HCT116 (cell line): ENCODE data around the gene PUM1. TPM values are rescaled to one million over a fixed set of nuclear protein-coding genes. Genes with fewer than 3 reads are reported as not detected.
A peak's percentile ranks its signal among the peaks of the same experiment; 100 is the strongest.

Experiments used
- ATAC-seq: fragments of 200-7000 bp; cut with Tn5 transposase; 2 replicates; pipeline ENCODE4 v1.9.1; 2020; ENCODE audit warnings: mild to moderate bottlenecking, moderate library complexity
- BruUV-seq: library from RNA; stranded (reverse); fragments of 400-500 nt; replicated peaks from 2 replicates; lab custom pipeline; 2021; lab: Mats Ljungman, UMichigan
- CTCF ChIA-PET: fragments of 300-600 bp; sonication (Branson Sonifier 250); formaldehyde crosslinking; loops from one replicate; lab custom pipeline; 2021; ENCODE audit warnings: antibody characterized with exemption; lab: Charles Lee
- POLR2A ChIA-PET: fragments of 300-600, 350-600 bp; sonication (Branson Sonifier 250); formaldehyde crosslinking; loops from one replicate; lab custom pipeline; 2021; ENCODE audit warnings: antibody characterized with exemption; lab: Charles Lee
- RAD21 ChIA-PET, 2 experiments: fragments of 300-600 bp; sonication (Branson Sonifier 250); formaldehyde crosslinking; loops; one replicate each; lab custom pipeline; 2023; ENCODE audit warnings: low total read pairs in 2 of 2; ENCODE audit not compliant: uncharacterized antibody in 2 of 2, unreplicated experiment in 2 of 2, low non-redundant PET in 1 of 2; lab: Charles Lee
- DNase-seq: peaks from one replicate; pipeline ENCODE4 v3.0.0-alpha.2; 2010; ENCODE audit warnings: low read depth, low spot score
- H2AFZ ChIP-seq: fragments of 200-600 bp; shearing (Covaris generic), sonication (generic); 2 replicates; pipeline ENCODE4 v1.6.1; 2017; ENCODE audit warnings: low read depth, mixed run types, mixed read lengths, antibody characterized with exemption, low read length; ENCODE audit not compliant: poor library complexity, severe bottlenecking
- H3K27ac ChIP-seq: 2 replicates; pipeline ENCODE4 v1.5.1; 2012; ENCODE audit warnings: low read depth, low read length
- H3K27me3 ChIP-seq: fragments of 200-600 bp; sonication (generic); 2 replicates; pipeline ENCODE4 v1.6.1; 2016; ENCODE audit warnings: mixed run types, low read length, mixed read lengths; ENCODE audit not compliant: insufficient read depth
- H3K36me3 ChIP-seq, 2 experiments: fragments of 200-500 bp in 1 of 2; fragments of 200-600 bp in 1 of 2; sonication (Bioruptor generic) in 1 of 2; sonication (generic) in 1 of 2; 2 replicates each; pipeline versions ENCODE4 v1.5.1 to v1.6.1; 2014 to 2016; ENCODE audit warnings: low read length in 2 of 2, inconsistent platforms in 1 of 2, mixed read lengths in 1 of 2, mixed run types in 1 of 2; ENCODE audit not compliant: insufficient read depth in 2 of 2, control insufficient read depth in 1 of 2
- H3K4me1 ChIP-seq, 2 experiments: fragments of 200-600 bp in 1 of 2; sonication (generic) in 1 of 2; 2 replicates each; pipeline versions ENCODE4 v1.5.1 to v1.6.1; 2012 to 2017; ENCODE audit warnings: low read length in 2 of 2, inconsistent platforms in 1 of 2, mild to moderate bottlenecking in 1 of 2, mixed read lengths in 1 of 2, mixed run types in 1 of 2, moderate library complexity in 1 of 2; ENCODE audit not compliant: insufficient read depth in 2 of 2, control insufficient read depth in 1 of 2
- H3K4me2 ChIP-seq: fragments of 200-600 bp; sonication (generic); 2 replicates; pipeline ENCODE4 v1.6.1; 2017; ENCODE audit warnings: mixed run types, low read length, mixed read lengths
- H3K4me3 ChIP-seq, 2 experiments: fragments of 200-600 bp in 1 of 2; sonication (generic) in 1 of 2; replicated peaks in 1 of 2; 2 replicates each; pipeline ENCODE4 v1.5.1; 2011 to 2016; ENCODE audit warnings: low read length in 2 of 2, control low read depth in 1 of 2, low read depth in 1 of 2, mild to moderate bottlenecking in 1 of 2, mixed read lengths in 1 of 2, mixed run types in 1 of 2
- H3K79me2 ChIP-seq: fragments of 200-600 bp; sonication (generic); 2 replicates; pipeline ENCODE4 v1.6.1; 2017; ENCODE audit warnings: mild to moderate bottlenecking, mixed run types, low read length, moderate library complexity, mixed read lengths; ENCODE audit not compliant: insufficient read depth
- H3K9ac ChIP-seq: fragments of 200-600 bp; sonication (generic); 2 replicates; pipeline ENCODE4 v1.6.1; 2016; ENCODE audit warnings: low read length, mixed read lengths
- H3K9me2 ChIP-seq: fragments of 200-600 bp; sonication (generic), shearing (Covaris generic); 2 replicates; pipeline ENCODE4 v1.6.1; 2017; ENCODE audit warnings: mixed run types, mild to moderate bottlenecking, moderate library complexity; ENCODE audit not compliant: insufficient read depth
- H3K9me3 ChIP-seq, 2 experiments: fragments of 200-500 bp in 1 of 2; fragments of 200-600 bp in 1 of 2; sonication (Bioruptor generic) in 1 of 2; sonication (generic) in 1 of 2; 2 replicates each; pipeline ENCODE4 v1.6.1; 2014 to 2017; ENCODE audit warnings: low read length in 2 of 2, mixed read lengths in 2 of 2, inconsistent platforms in 1 of 2, low read depth in 1 of 2, mild to moderate bottlenecking in 1 of 2, mixed run types in 1 of 2, moderate library complexity in 1 of 2; ENCODE audit not compliant: control insufficient read depth in 1 of 2, insufficient read depth in 1 of 2
- H4K20me1 ChIP-seq: fragments of 200-600 bp; sonication (generic), shearing (Covaris generic); 2 replicates; pipeline ENCODE4 v1.6.1; 2017; ENCODE audit warnings: mixed run types, mild to moderate bottlenecking, moderate library complexity; ENCODE audit not compliant: insufficient read depth
- FOSL1 ChIP-seq: IDR thresholded peaks from 2 replicates; pipeline ENCODE4 v1.6.1; 2012; ENCODE audit warnings: low read depth
- SP1 ChIP-seq: IDR thresholded peaks from 2 replicates; pipeline ENCODE4 v1.6.1; 2012; ENCODE audit warnings: low read depth
- YY1 ChIP-seq: IDR thresholded peaks from 2 replicates; pipeline ENCODE4 v1.6.1; 2011; ENCODE audit warnings: low read length, low read depth, moderate library complexity, mild to moderate bottlenecking; ENCODE audit not compliant: insufficient replicate concordance; ENCODE audit errors: extremely low read depth
- intact Hi-C: fragments of 100-400 bp; cut with micrococcal nuclease; formaldehyde crosslinking; loops from 2 replicates; pipeline ENCODE4 v1.10.0; 2022
- total RNA-seq: library from RNA; stranded (reverse); gene quantifications from one replicate; pipeline ENCODE4 v1.2.1, GENCODE V29; 2021; ENCODE audit not compliant: unreplicated experiment
- TF ChIP-seq, protein P1 (sequence below): IDR thresholded peaks from 2 replicates; pipeline ENCODE4 v1.6.1; 2012
- TF ChIP-seq, protein P2 (sequence below): IDR thresholded peaks from 2 replicates; pipeline ENCODE4 v1.6.1; 2012; ENCODE audit warnings: low read depth

PUM1 gene
- total RNA-seq, 1 experiment from 2014 or later: 113 TPM

- intact Hi-C loops: no loop called here
- Histone ChIP-seq H3K9me3 (no peaks in the 10 kb centered on the region), H2AFZ (no peak overlapping the region), H4K20me1 (peaks cover 23% of the 10 kb centered on the region), H3K4me2 (0 out of 2 replicates have a peak overlapping the region, but pooled peaks have one; percentile 42), H3K4me3 (no peak overlapping the region), H3K4me1 (peaks cover 18 to 29% of the 10 kb centered on the region in 2 experiments), H3K9ac (no peak overlapping the region), H3K27ac (no peak overlapping the region), H3K27me3 (no peaks in the 10 kb centered on the region), H3K9me2 (no peaks in the 10 kb centered on the region), H3K36me3 (peaks cover 43 to 56% of the 10 kb centered on the region in 2 experiments), H3K79me2 (peaks cover 96% of the 10 kb centered on the region)
- no peak for ATAC-seq
- CTCF ChIA-PET: no interaction called here
- no TSS peak for BruUV-seq
- RAD21 ChIA-PET: no interaction called here
- DNase-seq: no peak
- TF ChIP-seq, protein P1, sequence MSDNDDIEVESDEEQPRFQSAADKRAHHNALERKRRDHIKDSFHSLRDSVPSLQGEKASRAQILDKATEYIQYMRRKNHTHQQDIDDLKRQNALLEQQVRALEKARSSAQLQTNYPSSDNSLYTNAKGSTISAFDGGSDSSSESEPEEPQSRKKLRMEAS: no peak
- TF ChIP-seq YY1 (no peak), SP1 (no peak), FOSL1 (no peak)
- TF ChIP-seq, protein P2, sequence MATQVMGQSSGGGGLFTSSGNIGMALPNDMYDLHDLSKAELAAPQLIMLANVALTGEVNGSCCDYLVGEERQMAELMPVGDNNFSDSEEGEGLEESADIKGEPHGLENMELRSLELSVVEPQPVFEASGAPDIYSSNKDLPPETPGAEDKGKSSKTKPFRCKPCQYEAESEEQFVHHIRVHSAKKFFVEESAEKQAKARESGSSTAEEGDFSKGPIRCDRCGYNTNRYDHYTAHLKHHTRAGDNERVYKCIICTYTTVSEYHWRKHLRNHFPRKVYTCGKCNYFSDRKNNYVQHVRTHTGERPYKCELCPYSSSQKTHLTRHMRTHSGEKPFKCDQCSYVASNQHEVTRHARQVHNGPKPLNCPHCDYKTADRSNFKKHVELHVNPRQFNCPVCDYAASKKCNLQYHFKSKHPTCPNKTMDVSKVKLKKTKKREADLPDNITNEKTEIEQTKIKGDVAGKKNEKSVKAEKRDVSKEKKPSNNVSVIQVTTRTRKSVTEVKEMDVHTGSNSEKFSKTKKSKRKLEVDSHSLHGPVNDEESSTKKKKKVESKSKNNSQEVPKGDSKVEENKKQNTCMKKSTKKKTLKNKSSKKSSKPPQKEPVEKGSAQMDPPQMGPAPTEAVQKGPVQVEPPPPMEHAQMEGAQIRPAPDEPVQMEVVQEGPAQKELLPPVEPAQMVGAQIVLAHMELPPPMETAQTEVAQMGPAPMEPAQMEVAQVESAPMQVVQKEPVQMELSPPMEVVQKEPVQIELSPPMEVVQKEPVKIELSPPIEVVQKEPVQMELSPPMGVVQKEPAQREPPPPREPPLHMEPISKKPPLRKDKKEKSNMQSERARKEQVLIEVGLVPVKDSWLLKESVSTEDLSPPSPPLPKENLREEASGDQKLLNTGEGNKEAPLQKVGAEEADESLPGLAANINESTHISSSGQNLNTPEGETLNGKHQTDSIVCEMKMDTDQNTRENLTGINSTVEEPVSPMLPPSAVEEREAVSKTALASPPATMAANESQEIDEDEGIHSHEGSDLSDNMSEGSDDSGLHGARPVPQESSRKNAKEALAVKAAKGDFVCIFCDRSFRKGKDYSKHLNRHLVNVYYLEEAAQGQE: no peak
- POLR2A ChIA-PET: no interaction called here
These were observed 97.1 kb downstream of the PUM1 start for GRCh38 chr1:30968220-30968971.
